ENCODE data around the gene ECI1.

Gene ECI1

GRCh38 chr16:2233872-2234812, 17.2 kb downstream of the ECI1 start:
- DNase-seq (ENCODE audit: low spot score), result no peak

- DNase-seq (ENCODE audit: low spot score), result no peak
These were observed 18.2 kb downstream of the ECI1 start for GRCh38 chr16:2233046-2233775.

GRCh38 chr16:2232094-2232990, 19.0 kb downstream of the ECI1 start:
- no peak for DNase-seq (ENCODE audit: low spot score)

GRCh38 chr16:2231016-2231931, 20.1 kb downstream of the ECI1 start:
- DNase-seq (ENCODE audit: low spot score), result no peak

- DNase-seq (ENCODE audit: low spot score), result no peak
These were observed 21.0 kb downstream of the ECI1 start for GRCh38 chr16:2230376-2230775.

- no peak for DNase-seq (ENCODE audit: low spot score)
These were observed 21.6 kb downstream of the ECI1 start for GRCh38 chr16:2229632-2230250.

GRCh38 chr16:2229091-2229490, 22.3 kb downstream of the ECI1 start:
- DNase-seq (ENCODE audit: low spot score), result no peak

- DNase-seq (ENCODE audit: low spot score), result no peak
These were observed 23.1 kb downstream of the ECI1 start for GRCh38 chr16:2228161-2228824.

GRCh38 chr16:2226918-2227317, 24.5 kb downstream of the ECI1 start:
- DNase-seq (ENCODE audit: low spot score), result no peak

GRCh38 chr16:2226245-2226793, 25.1 kb downstream of the ECI1 start:
- no peak for DNase-seq (ENCODE audit: low spot score)

- DNase-seq (ENCODE audit: low spot score), result no peak
These were observed 27.4 kb downstream of the ECI1 start for GRCh38 chr16:2223942-2224486.

GRCh38 chr16:2223221-2223941, 28.0 kb downstream of the ECI1 start, which contains the start of gene E4F1:
Gene E4F1, plus strand, starts transcription at chr16:2223591. Its CDS starts 23 bp downstream, at chr16:2223614.
- peak; percentile 99 for DNase-seq (ENCODE audit: low spot score)

GRCh38 chr16:2216330-2216729, 35.1 kb downstream of the ECI1 start:
- DNase-seq (ENCODE audit: low spot score), result no peak

- DNase-seq (ENCODE audit: low spot score), result no peak
These were observed 36.7 kb downstream of the ECI1 start, which contains the start of gene PGP for GRCh38 chr16:2214719-2214968. Gene PGP, minus strand, starts transcription at chr16:2214840. Its CDS starts 63 bp downstream, at chr16:2214777.

- no peak for DNase-seq (ENCODE audit: low spot score)
These were observed 37.3 kb downstream of the ECI1 start for GRCh38 chr16:2213817-2214718.

GRCh38 chr16:2212362-2213324, 38.7 kb downstream of the ECI1 start:
- DNase-seq (ENCODE audit: low spot score), result no peak
